Activated CD8-positive, alpha-beta memory T cell treated with anti-CD3 and anti-CD28 coated beads for 36 hours (primary cell): Measurements from ENCODE around the gene DNAH2. TPM values are rescaled to one million over a fixed set of nuclear protein-coding genes. Genes with fewer than 3 reads are reported as not detected.
"Not testable (repeated sequence)": the region's sequence is repeated elsewhere in the genome, so short reads cannot be mapped to it uniquely, and the experiment has no call there.

Experiments used
- CTCF ChIA-PET: fragments of 350-600 bp; sonication (Branson Sonifier 250); formaldehyde crosslinking; loops from one replicate; lab custom pipeline; 2021; ENCODE audit warnings: antibody characterized with exemption; lab: Charles Lee
- POLR2A ChIA-PET: fragments of 350-600 bp; sonication (Branson Sonifier 250); formaldehyde crosslinking; loops from one replicate; lab custom pipeline; 2021; ENCODE audit warnings: antibody characterized with exemption; lab: Charles Lee
- total RNA-seq, 2 experiments: library from RNA; stranded (reverse); gene quantifications; one replicate each; pipeline ENCODE4 v1.2.3, GENCODE V29; 2021

DNAH2 gene
- total RNA-seq, 2 experiments from 2014 or later, result 0.10 to 0.23 TPM

- ChIA-PET POLR2A (no interaction called here), CTCF (no interaction called here)
Measured at GRCh38 chr17:7794075-7794663, 76.6 kb downstream of the DNAH2 start.

- POLR2A ChIA-PET, result no interaction called here
- CTCF ChIA-PET, result no interaction called here
Measured at GRCh38 chr17:7797976-7798375, 80.4 kb downstream of the DNAH2 start.

- ChIA-PET POLR2A (no interaction called here), CTCF (no interaction called here)
Measured at GRCh38 chr17:7798839-7799238, 81.3 kb downstream of the DNAH2 start.

GRCh38 chr17:7803981-7804380 is 86.4 kb downstream of the DNAH2 start:
- ChIA-PET CTCF (interaction anchor here (0.7 kb wide), 1 partner anchor 184 kb away, joined by 3 read pairs; no protein-coding TSS in a partner anchor), POLR2A (no interaction called here)

GRCh38 chr17:7806587-7806986 is 89.0 kb downstream of the DNAH2 start:
- CTCF ChIA-PET, result no interaction called here
- POLR2A ChIA-PET, result interaction anchor here (0.6 kb wide), 1 partner anchor 72 kb away, joined by 5 read pairs; no protein-coding TSS in a partner anchor

GRCh38 chr17:7807206-7807605 is 89.7 kb downstream of the DNAH2 start:
- POLR2A ChIA-PET, result no interaction called here
- CTCF ChIA-PET, result no interaction called here

GRCh38 chr17:7809086-7809790 is 91.7 kb downstream of the DNAH2 start:
- ChIA-PET CTCF (no interaction called here), POLR2A (no interaction called here)

GRCh38 chr17:7809791-7810343 is 92.3 kb downstream of the DNAH2 start:
- CTCF ChIA-PET, POLR2A ChIA-PET: not testable (repeated sequence)

GRCh38 chr17:7811251-7811650 is 93.7 kb downstream of the DNAH2 start:
- ChIA-PET POLR2A (no interaction called here), CTCF (interaction anchor here (1.1 kb wide), 1 partner anchor 12 kb away, joined by 3 read pairs; no protein-coding TSS in a partner anchor)

GRCh38 chr17:7814969-7815368 is 97.4 kb downstream of the DNAH2 start:
- ChIA-PET POLR2A (no interaction called here), CTCF (no interaction called here)

GRCh38 chr17:7816926-7817642 is 99.5 kb downstream of the DNAH2 start:
- ChIA-PET POLR2A (no interaction called here), CTCF (interaction anchor here (0.8 to 1.3 kb wide), 2 partner anchors 18 to 34 kb away, joined by 3 read pairs; no protein-coding TSS in a partner anchor)

- CTCF ChIA-PET, result interaction anchor here (1.3 kb wide), 1 partner anchor 34 kb away, joined by 3 read pairs; no protein-coding TSS in a partner anchor
- POLR2A ChIA-PET, result no interaction called here
Measured at GRCh38 chr17:7817643-7817964, 100.1 kb downstream of the DNAH2 start.

- ChIA-PET POLR2A (no interaction called here), CTCF (interaction anchor here (1.3 kb wide), 1 partner anchor 33 kb away, joined by 3 read pairs; no protein-coding TSS in a partner anchor)
Measured at GRCh38 chr17:7818026-7818425, 100.5 kb downstream of the DNAH2 start.

- POLR2A ChIA-PET, result no interaction called here
Measured at GRCh38 chr17:7818746-7819645, 101.5 kb downstream of the DNAH2 start.

GRCh38 chr17:7820231-7820630 is 102.7 kb downstream of the DNAH2 start:
- ChIA-PET POLR2A (no interaction called here), CTCF (interaction anchor here (0.9 kb wide), 1 partner anchor 77 kb away, joined by 5 read pairs; no protein-coding TSS in a partner anchor)

More at GRCh38 chr17:7818746-7819645, 101.5 kb downstream of the DNAH2 start:
- CTCF ChIA-PET, result no interaction called here

GRCh38 chr17:7822126-7822525 is 104.6 kb downstream of the DNAH2 start:
- POLR2A ChIA-PET, result no interaction called here
- CTCF ChIA-PET, result interaction anchor here (0.6 to 2.5 kb wide), 10 partner anchors 9 to 225 kb away, joined by 3 to 17 read pairs (median 3); partner anchors contain the start of genes KDM6B and NAA38

GRCh38 chr17:7823581-7824001 is 106.0 kb downstream of the DNAH2 start:
- CTCF ChIA-PET, result interaction anchor here (0.6 to 2.5 kb wide), 18 partner anchors 7 to 217 kb away, joined by 3 to 17 read pairs (median 4); partner anchors contain the start of genes KDM6B, NAA38 and WRAP53
- POLR2A ChIA-PET, result interaction anchor here (0.5 kb wide), 1 partner anchor 110 kb away, joined by 4 read pairs; no protein-coding TSS in a partner anchor
